HL-60 (cell line): ENCODE results near the gene ARHGEF17.
A peak's percentile ranks its signal among the peaks of the same experiment; 100 is the strongest.

ENCODE experiments used
- DNase-seq, 2 experiments: peaks; one replicate each; pipeline ENCODE4 v3.0.0-alpha.2; 2010 to 2020; ENCODE audit warnings: low read depth in 1 of 2, low spot score in 1 of 2
- H3K27ac ChIP-seq: fragments of 250-450 bp; sonication (Bioruptor Pico); replicated peaks from 2 replicates; pipeline ENCODE4 v1.5.1; 2020; ENCODE audit warnings: mild to moderate bottlenecking, moderate library complexity
- H3K27me3 ChIP-seq: fragments of 250-450 bp; sonication (Bioruptor Pico); 2 replicates; pipeline ENCODE4 v1.5.1; 2021; ENCODE audit warnings: mild to moderate bottlenecking, moderate library complexity; ENCODE audit not compliant: insufficient read depth, poor library complexity, severe bottlenecking
- H3K4me3 ChIP-seq: replicated peaks from 2 replicates; pipeline ENCODE4 v1.5.1; 2011; ENCODE audit warnings: mild to moderate bottlenecking, control low read depth, low read length; ENCODE audit not compliant: insufficient read depth
- CTCF ChIP-seq: IDR thresholded peaks from one replicate; pipeline ENCODE4 v1.5.1; 2011; ENCODE audit warnings: low read length, control low read depth, inconsistent platforms; ENCODE audit not compliant: insufficient read depth
- GABPA ChIP-seq: IDR thresholded peaks from 2 replicates; pipeline ENCODE4 v1.6.1; 2012; ENCODE audit warnings: low read depth
- POLR2AphosphoS5 ChIP-seq: IDR thresholded peaks from 2 replicates; pipeline ENCODE4 v1.6.1; 2012; ENCODE audit warnings: low read depth
- REST ChIP-seq: IDR thresholded peaks from 2 replicates; pipeline ENCODE4 v1.6.1; 2012; ENCODE audit warnings: low read depth; ENCODE audit not compliant: insufficient replicate concordance
- SPI1 ChIP-seq: IDR thresholded peaks from 2 replicates; pipeline ENCODE4 v1.6.1; 2012; ENCODE audit warnings: low read depth, mild to moderate bottlenecking, borderline replicate concordance

Gene ARHGEF17

GRCh38 chr11:73308961-73309919 lies 1.2 kb downstream of the ARHGEF17 start:
- Histone ChIP-seq H3K4me3 (peak overlapping the region; percentile 70), H3K27ac (peak overlapping the region; percentile 15; the same call in 1 of the 2 replicates), H3K27me3 (no peaks in the 10 kb centered on the region)
- DNase-seq, result peak; percentile 34 to 68
- TF ChIP-seq POLR2AphosphoS5, result peak; percentile 16; the same call in 1 of the 2 replicates
- no peak for TF ChIP-seq CTCF

- TF ChIP-seq GABPA, result no peak
- no peak for TF ChIP-seq SPI1
- no peak for TF ChIP-seq CTCF
- no peak for TF ChIP-seq REST
- no peak for TF ChIP-seq POLR2AphosphoS5
- no peaks in the 10 kb centered on the region for H3K27me3 ChIP-seq
Observed at GRCh38 chr11:73310076-73310475, 2.0 kb downstream of the ARHGEF17 start.

GRCh38 chr11:73310661-73311393 lies 2.8 kb downstream of the ARHGEF17 start:
- Histone ChIP-seq H3K27me3 (no peaks in the 10 kb centered on the region), H3K4me3 (no peak overlapping the region), H3K27ac (no peak overlapping the region)
- DNase-seq, result no peak
- TF ChIP-seq POLR2AphosphoS5, result no peak
- no peak for TF ChIP-seq SPI1
- no peak for TF ChIP-seq CTCF
- no peak for TF ChIP-seq GABPA
- no peak for TF ChIP-seq REST

More at GRCh38 chr11:73310076-73310475, 2.0 kb downstream of the ARHGEF17 start:
- no peak for DNase-seq
- no peak overlapping the region for H3K27ac ChIP-seq
- H3K4me3 ChIP-seq, result no peak overlapping the region
